OCI-LY1 (cell line): ENCODE data around the gene GNB3.

Source experiments
- H2AFZ ChIP-seq: fragments of 200-600 bp; sonication (generic), shearing (Covaris generic); 2 replicates; pipeline ENCODE4 v1.6.0; 2014; ENCODE audit warnings: antibody characterized with exemption, mild to moderate bottlenecking, low read length
- H3F3A ChIP-seq: fragments of 200-600 bp; sonication (generic), shearing (Covaris generic); 2 replicates; pipeline ENCODE4 v1.6.0; 2014; ENCODE audit warnings: mild to moderate bottlenecking, antibody characterized with exemption, low read length, moderate library complexity; ENCODE audit not compliant: insufficient read depth
- H3K27ac ChIP-seq: fragments of 200-600 bp; sonication (generic); 2 replicates; pipeline ENCODE4 v1.5.1; 2014; ENCODE audit warnings: low read length, mixed run types, mild to moderate bottlenecking, low read depth; ENCODE audit not compliant: poor library complexity, severe bottlenecking
- H3K27me3 ChIP-seq: fragments of 200-600 bp; sonication (generic); 2 replicates; pipeline ENCODE4 v1.6.0; 2014; ENCODE audit warnings: antibody characterized with exemption, mild to moderate bottlenecking, low read length, moderate library complexity; ENCODE audit not compliant: insufficient read depth
- H3K36me3 ChIP-seq: fragments of 200-600 bp; sonication (generic); 2 replicates; pipeline ENCODE4 v1.6.1; 2014; ENCODE audit warnings: mild to moderate bottlenecking, antibody characterized with exemption, low read length, moderate library complexity, mixed read lengths; ENCODE audit not compliant: insufficient read depth
- H3K4me1 ChIP-seq: fragments of 200-600 bp; sonication (generic); 2 replicates; pipeline ENCODE4 v1.5.1; 2014; ENCODE audit warnings: mild to moderate bottlenecking, low read length, moderate library complexity; ENCODE audit not compliant: insufficient read depth, severe bottlenecking
- H3K4me2 ChIP-seq: fragments of 200-600 bp; sonication (generic), shearing (Covaris generic); 2 replicates; pipeline ENCODE4 v1.6.1; 2014; ENCODE audit warnings: low read length
- H3K4me3 ChIP-seq: fragments of 200-600 bp; sonication (generic); 2 replicates; pipeline ENCODE4 v1.5.1; 2014; ENCODE audit warnings: low read length, low read depth, mild to moderate bottlenecking, mixed read lengths; ENCODE audit not compliant: poor library complexity, severe bottlenecking
- H3K79me2 ChIP-seq: fragments of 200-600 bp; shearing (Covaris generic); 2 replicates; pipeline ENCODE4 v1.6.1; 2016; ENCODE audit warnings: mixed run types, low read length, mixed read lengths; ENCODE audit not compliant: insufficient read depth
- H3K9ac ChIP-seq: fragments of 200-600 bp; sonication (generic), shearing (Covaris generic); 2 replicates; pipeline ENCODE4 v1.6.1; 2014; ENCODE audit warnings: mild to moderate bottlenecking, low read length, mixed read lengths
- H3K9me2 ChIP-seq: fragments of 200-600 bp; sonication (generic), shearing (Covaris generic); 2 replicates; pipeline ENCODE4 v1.6.1; 2014; ENCODE audit warnings: low read depth, mild to moderate bottlenecking, low read length, mixed read lengths
- H3K9me3 ChIP-seq: fragments of 200-600 bp; shearing (Covaris generic); 2 replicates; pipeline ENCODE4 v1.6.1; 2014; ENCODE audit warnings: low read length, mixed read lengths
- H4K20me1 ChIP-seq: fragments of 200-600 bp; sonication (generic), shearing (Covaris generic); 2 replicates; pipeline ENCODE4 v1.6.0; 2016; ENCODE audit warnings: mild to moderate bottlenecking, low read length; ENCODE audit not compliant: insufficient read depth
- CTCF ChIP-seq: fragments of 200-600 bp; sonication (generic), shearing (Covaris generic); IDR thresholded peaks from 2 replicates; pipeline ENCODE4 v1.5.1; 2017; ENCODE audit warnings: mild to moderate bottlenecking, antibody characterized with exemption, low read length, moderate library complexity, mixed read lengths
- EZH2 ChIP-seq: fragments of 200-600 bp; sonication (generic), shearing (Covaris generic); IDR thresholded peaks from 2 replicates; pipeline ENCODE4 v1.8.0; 2017; ENCODE audit warnings: borderline replicate concordance, mixed run types, mild to moderate bottlenecking, antibody characterized with exemption, low read length, moderate library complexity, mixed read lengths

The GNB3 gene

GRCh38 chr12:6866163-6866919 lies 25.6 kb downstream of the GNB3 start:
- Histone ChIP-seq H3K27me3 (no peaks in the 10 kb centered on the region), H3K36me3 (peaks cover 82% of the 10 kb centered on the region), H3K4me2 (peak overlapping the region; percentile 99), H3F3A (peaks cover 8% of the 10 kb centered on the region; the same call in 1 of the 2 replicates), H3K9me2 (no peaks in the 10 kb centered on the region), H3K9me3 (no peaks in the 10 kb centered on the region), H2AFZ (no peak overlapping the region), H3K27ac (peak overlapping the region; percentile 70), H3K4me1 (peaks cover 39% of the 10 kb centered on the region), H4K20me1 (peaks cover 3% of the 10 kb centered on the region; the same call in 1 of the 2 replicates), H3K79me2 (peaks cover 8% of the 10 kb centered on the region), H3K9ac (peak overlapping the region; percentile 60; the same call in 1 of the 2 replicates), H3K4me3 (peak overlapping the region; percentile 91)
- no peak for TF ChIP-seq EZH2
- TF ChIP-seq CTCF, result no peak

- TF ChIP-seq EZH2 (no peak), CTCF (no peak)
- Histone ChIP-seq H2AFZ (no peak overlapping the region), H3K27ac (peak overlapping the region; percentile 70), H3F3A (peaks cover 12% of the 10 kb centered on the region), H3K4me3 (peak overlapping the region; percentile 91), H3K27me3 (no peaks in the 10 kb centered on the region), H3K9ac (peak overlapping the region; percentile 60; the same call in 1 of the 2 replicates), H3K79me2 (peaks cover 8% of the 10 kb centered on the region), H3K9me3 (no peaks in the 10 kb centered on the region), H4K20me1 (peaks cover 3% of the 10 kb centered on the region; the same call in 1 of the 2 replicates), H3K4me2 (peak overlapping the region; percentile 99), H3K36me3 (peaks cover 82% of the 10 kb centered on the region), H3K4me1 (peaks cover 46% of the 10 kb centered on the region), H3K9me2 (no peaks in the 10 kb centered on the region)
Observed at GRCh38 chr12:6866920-6867412, 26.2 kb downstream of the GNB3 start.

GRCh38 chr12:6867413-6868210 lies 26.9 kb downstream of the GNB3 start, which contains the start of gene TPI1:
Gene TPI1, plus strand, starts transcription at chr12:6867531. Its CDS starts 36 bp downstream, at chr12:6867567.
- no peaks in the 10 kb centered on the region for H3K9me3 ChIP-seq
- H3K27me3 ChIP-seq, result no peaks in the 10 kb centered on the region
- no peaks in the 10 kb centered on the region for H3K9me2 ChIP-seq
- H3K4me2 ChIP-seq, result peak within 1 kb of the TSS; percentile 99
- peaks cover 52% of the 10 kb centered on the region for H3K4me1 ChIP-seq
- H3K79me2 ChIP-seq, result peaks cover 8% of the 10 kb centered on the region
- peaks cover 13% of the 10 kb centered on the region for H3F3A ChIP-seq
- H2AFZ ChIP-seq, result no peak within 1 kb of the TSS
- peaks cover 3% of the 10 kb centered on the region; the same call in 1 of the 2 replicates for H4K20me1 ChIP-seq
- TF ChIP-seq CTCF (no peak), EZH2 (no peak)
- peak within 1 kb of the TSS; percentile 76 for H3K27ac ChIP-seq
- H3K36me3 ChIP-seq, result peaks cover 79% of the 10 kb centered on the region
- H3K9ac ChIP-seq, result peak within 1 kb of the TSS; percentile 99
- H3K4me3 ChIP-seq, result peak within 1 kb of the TSS; percentile 91
